Measurements from ENCODE around the gene KLHL20. TPM values are rescaled to one million over a fixed set of nuclear protein-coding genes. Genes with fewer than 3 reads are reported as not detected.
"Not testable (repeated sequence)": the region's sequence is repeated elsewhere in the genome, so short reads cannot be mapped to it uniquely, and the experiment has no call there.

The KLHL20 gene
- total RNA-seq, 1 donor from 2014 or later: 22.9 TPM

- DNase-seq (ENCODE audit: low read depth): no peak
- Histone ChIP-seq H3K27me3 (ENCODE audit: control insufficient read depth, insufficient read depth, low read length) (no peaks in the 10 kb centered on the region), H3K36me3 (ENCODE audit: control insufficient read depth, insufficient read depth, low read length) (no peaks in the 10 kb centered on the region), H3K4me3 (ENCODE audit: low read depth, low read length) (no peak overlapping the region)
- TF ChIP-seq, protein P1, sequence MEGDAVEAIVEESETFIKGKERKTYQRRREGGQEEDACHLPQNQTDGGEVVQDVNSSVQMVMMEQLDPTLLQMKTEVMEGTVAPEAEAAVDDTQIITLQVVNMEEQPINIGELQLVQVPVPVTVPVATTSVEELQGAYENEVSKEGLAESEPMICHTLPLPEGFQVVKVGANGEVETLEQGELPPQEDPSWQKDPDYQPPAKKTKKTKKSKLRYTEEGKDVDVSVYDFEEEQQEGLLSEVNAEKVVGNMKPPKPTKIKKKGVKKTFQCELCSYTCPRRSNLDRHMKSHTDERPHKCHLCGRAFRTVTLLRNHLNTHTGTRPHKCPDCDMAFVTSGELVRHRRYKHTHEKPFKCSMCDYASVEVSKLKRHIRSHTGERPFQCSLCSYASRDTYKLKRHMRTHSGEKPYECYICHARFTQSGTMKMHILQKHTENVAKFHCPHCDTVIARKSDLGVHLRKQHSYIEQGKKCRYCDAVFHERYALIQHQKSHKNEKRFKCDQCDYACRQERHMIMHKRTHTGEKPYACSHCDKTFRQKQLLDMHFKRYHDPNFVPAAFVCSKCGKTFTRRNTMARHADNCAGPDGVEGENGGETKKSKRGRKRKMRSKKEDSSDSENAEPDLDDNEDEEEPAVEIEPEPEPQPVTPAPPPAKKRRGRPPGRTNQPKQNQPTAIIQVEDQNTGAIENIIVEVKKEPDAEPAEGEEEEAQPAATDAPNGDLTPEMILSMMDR (IDR thresholded peaks at IDR 0.05; ENCODE audit: insufficient read depth, low read length, poor library complexity, severe bottlenecking): no peak
These were observed 29.9 kb downstream of the KLHL20 start for GRCh38 chr1:173744651-173745050.

GRCh38 chr1:173749137-173749536, 34.4 kb downstream of the KLHL20 start:
- Histone ChIP-seq H3K4me3 (ENCODE audit: low read depth, low read length) (no peak overlapping the region), H3K36me3 (ENCODE audit: control insufficient read depth, insufficient read depth, low read length) (no peaks in the 10 kb centered on the region), H3K27me3 (ENCODE audit: control insufficient read depth, insufficient read depth, low read length) (no peaks in the 10 kb centered on the region)
- no peak for DNase-seq (ENCODE audit: low read depth)
- TF ChIP-seq, protein P1 (IDR thresholded peaks at IDR 0.05; ENCODE audit: insufficient read depth, low read length, poor library complexity, severe bottlenecking): no peak

- Histone ChIP-seq H3K27me3 (ENCODE audit: control insufficient read depth, insufficient read depth, low read length) (no peaks in the 10 kb centered on the region), H3K4me3 (ENCODE audit: low read depth, low read length) (no peak overlapping the region), H3K36me3 (ENCODE audit: control insufficient read depth, insufficient read depth, low read length) (no peaks in the 10 kb centered on the region)
- TF ChIP-seq, protein P1 (IDR thresholded peaks at IDR 0.05; ENCODE audit: insufficient read depth, low read length, poor library complexity, severe bottlenecking): no peak
- no peak for DNase-seq (ENCODE audit: low read depth)
These were observed 39.0 kb downstream of the KLHL20 start for GRCh38 chr1:173753830-173754229.

GRCh38 chr1:173757666-173758065, 42.9 kb downstream of the KLHL20 start:
- no peak overlapping the region for H3K4me3 ChIP-seq (ENCODE audit: low read depth, low read length)
- H3K27me3 ChIP-seq (ENCODE audit: control insufficient read depth, insufficient read depth, low read length): no peaks in the 10 kb centered on the region
- TF ChIP-seq, protein P1 (IDR thresholded peaks at IDR 0.05; ENCODE audit: insufficient read depth, low read length, poor library complexity, severe bottlenecking): no peak
- DNase-seq (ENCODE audit: low read depth): no peak
- H3K36me3 ChIP-seq (ENCODE audit: control insufficient read depth, insufficient read depth, low read length): no peaks in the 10 kb centered on the region

DNA sequence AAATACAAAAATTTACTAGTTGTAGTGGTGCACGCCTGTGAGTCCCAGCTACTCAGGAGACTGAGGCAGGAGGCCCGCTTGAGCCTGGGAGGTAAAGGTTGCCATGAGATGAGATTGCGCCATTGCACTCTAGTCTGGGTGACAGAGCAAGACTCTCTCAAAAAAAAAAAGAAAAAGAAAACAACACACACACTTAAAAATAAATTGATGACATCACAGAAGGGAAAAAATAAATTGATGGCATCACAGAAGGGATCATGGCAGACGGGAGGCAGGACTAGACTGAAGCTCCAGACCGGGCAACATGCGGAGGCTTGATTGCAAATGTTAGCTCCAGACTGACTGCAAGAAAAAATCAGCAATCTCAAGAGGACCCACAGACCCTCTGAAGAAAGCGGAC, 43.3 kb downstream of the KLHL20 start:
- DNase-seq (ENCODE audit: low read depth): no peak
- H3K4me3 ChIP-seq (ENCODE audit: low read depth, low read length): no peak overlapping the region
- no peaks in the 10 kb centered on the region for H3K36me3 ChIP-seq (ENCODE audit: control insufficient read depth, insufficient read depth, low read length)
- no peaks in the 10 kb centered on the region for H3K27me3 ChIP-seq (ENCODE audit: control insufficient read depth, insufficient read depth, low read length)
- TF ChIP-seq, protein P1 (IDR thresholded peaks at IDR 0.05; ENCODE audit: insufficient read depth, low read length, poor library complexity, severe bottlenecking): no peak

DNA sequence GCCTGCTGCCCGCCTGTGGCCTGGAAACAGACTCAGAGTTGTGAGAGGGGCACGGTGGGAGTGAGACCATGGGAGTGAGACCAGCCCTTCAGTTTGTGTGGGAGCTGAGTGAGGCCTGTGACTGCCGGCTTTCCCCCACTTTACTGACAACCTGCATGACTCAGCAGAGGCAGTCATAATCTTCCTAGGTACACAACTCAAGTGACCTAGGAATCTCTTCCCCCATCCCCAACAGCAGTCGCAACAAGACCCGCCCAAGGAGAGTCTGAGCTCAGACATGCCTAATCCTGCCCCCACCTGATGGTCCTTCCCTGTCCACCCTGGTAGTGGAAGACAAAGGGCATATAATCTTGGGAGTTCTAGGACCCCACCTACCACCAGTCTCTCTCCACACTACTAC, 44.2 kb downstream of the KLHL20 start:
- H3K36me3 ChIP-seq (ENCODE audit: control insufficient read depth, insufficient read depth, low read length): no peaks in the 10 kb centered on the region
- DNase-seq (ENCODE audit: low read depth): no peak
- no peaks in the 10 kb centered on the region for H3K27me3 ChIP-seq (ENCODE audit: control insufficient read depth, insufficient read depth, low read length)
- H3K4me3 ChIP-seq (ENCODE audit: low read depth, low read length): no peak overlapping the region
- TF ChIP-seq, protein P1 (IDR thresholded peaks at IDR 0.05; ENCODE audit: insufficient read depth, low read length, poor library complexity, severe bottlenecking): no peak

DNA sequence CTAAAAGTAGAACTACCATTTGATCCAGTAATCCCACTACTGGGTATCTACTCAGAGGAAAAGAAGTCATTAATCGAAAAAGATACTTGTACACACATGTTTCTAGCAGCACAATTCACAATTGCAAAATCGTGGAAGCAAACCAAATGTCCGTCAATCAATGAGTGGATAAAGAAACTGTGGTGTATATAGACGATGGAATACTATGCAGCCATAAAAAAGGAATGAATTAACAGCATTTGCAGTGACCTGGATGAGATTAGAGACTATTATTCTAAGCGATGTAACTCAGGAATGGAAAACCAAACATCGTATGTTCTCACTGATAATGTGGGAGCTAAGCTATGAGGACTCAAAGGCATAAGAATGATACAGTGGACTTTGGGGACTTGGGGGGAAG, 49.5 kb downstream of the KLHL20 start:
- H3K36me3 ChIP-seq (ENCODE audit: control insufficient read depth, insufficient read depth, low read length); H3K4me3 ChIP-seq (ENCODE audit: low read depth, low read length); DNase-seq (ENCODE audit: low read depth); H3K27me3 ChIP-seq (ENCODE audit: control insufficient read depth, insufficient read depth, low read length): not testable (repeated sequence)

All from kidney epithelial cell (primary cell).